Measurements from ENCODE around the gene GOLM1. TPM values are rescaled to one million over a fixed set of nuclear protein-coding genes. Genes with fewer than 3 reads are reported as not detected.
A peak's percentile ranks its signal among the peaks of the same experiment; 100 is the strongest.

The GOLM1 gene
- total and polyA plus RNA-seq, 11 donors = 1.9 to 16.8 (median 3.8) TPM

GRCh38 chr9:86047361-86047760, 52.0 kb downstream of the GOLM1 start:
- Histone ChIP-seq H3K4me3 (no peak overlapping the region), H3K4me1 (no peaks in the 10 kb centered on the region), H3K9me3 (no peaks in the 10 kb centered on the region), H3K27ac (no peak overlapping the region), H3K27me3 (no peaks in the 10 kb centered on the region), H3K36me3 (no peaks in the 10 kb centered on the region)
- intact Hi-C loops (cut with DNase I) = no loop called here
- TF ChIP-seq CTCF (IDR thresholded peaks at IDR 0.05) = no peak
- TF ChIP-seq POLR2A (IDR thresholded peaks at IDR 0.05) = no peak
- 95 to 97% (median 97%) methylated on average over 13 of the region's 13 CpGs for WGBS, 4 donors
- no peak for DNase-seq
- ATAC-seq = no peak

GRCh38 chr9:86046930-86047341, 52.4 kb downstream of the GOLM1 start:
- Histone ChIP-seq H3K4me3 (no peak overlapping the region), H3K4me1 (no peaks in the 10 kb centered on the region), H3K27me3 (no peaks in the 10 kb centered on the region), H3K36me3 (no peaks in the 10 kb centered on the region), H3K27ac (no peak overlapping the region), H3K9me3 (no peaks in the 10 kb centered on the region)
- DNase-seq = no peak
- WGBS, 4 donors = 81 to 87% (median 83%) methylated on average over 8 of the region's 8 CpGs
- no peak for ATAC-seq
- TF ChIP-seq POLR2A (IDR thresholded peaks at IDR 0.05) = no peak
- no peak for TF ChIP-seq CTCF (IDR thresholded peaks at IDR 0.05)
- intact Hi-C loops (cut with DNase I) = no loop called here

GRCh38 chr9:86046071-86046636, 53.2 kb downstream of the GOLM1 start:
- TF ChIP-seq CTCF (IDR thresholded peaks at IDR 0.05) (no peak), POLR2A (IDR thresholded peaks at IDR 0.05) (no peak)
- DNase-seq (no peak), ATAC-seq (peak in 1 of 4 donors; percentile 24)
- no peak overlapping the region for H3K4me3 ChIP-seq
- H3K4me1 ChIP-seq = no peaks in the 10 kb centered on the region
- WGBS, 4 donors = 92 to 99% (median 97%) methylated on average over 11 to 14 of the region's 14 CpGs
- no peak overlapping the region for H3K27ac ChIP-seq
- no peaks in the 10 kb centered on the region for H3K9me3 ChIP-seq
- intact Hi-C loops (cut with DNase I) = no loop called here
- H3K27me3 ChIP-seq = no peaks in the 10 kb centered on the region
- H3K36me3 ChIP-seq = no peaks in the 10 kb centered on the region

- TF ChIP-seq POLR2A (IDR thresholded peaks at IDR 0.05) (no peak), CTCF (IDR thresholded peaks at IDR 0.05) (no peak)
- H3K4me3 ChIP-seq = no peak overlapping the region
- ATAC-seq (no peak), DNase-seq (no peak)
- peaks cover 0 to 1% (median 0%) of the 10 kb centered on the region in 9 donors for H3K36me3 ChIP-seq
- intact Hi-C loops (cut with DNase I) = no loop called here
- H3K4me1 ChIP-seq = no peaks in the 10 kb centered on the region
- 94 to 96% (median 95%) methylated on average over 6 of the region's 6 CpGs for WGBS, 4 donors
- no peak overlapping the region for H3K27ac ChIP-seq
- H3K27me3 ChIP-seq = no peaks in the 10 kb centered on the region
- no peaks in the 10 kb centered on the region for H3K9me3 ChIP-seq
Observed at GRCh38 chr9:86045654-86046053, 53.7 kb downstream of the GOLM1 start.

Data from heart left ventricle (tissue), 16 donors.